HCT116 (cell line): ENCODE data around the gene SLC39A5. TPM values are rescaled to one million over a fixed set of nuclear protein-coding genes. Genes with fewer than 3 reads are reported as not detected.

ENCODE experiments used
- ATAC-seq: fragments of 200-7000 bp; cut with Tn5 transposase; 2 replicates; pipeline ENCODE4 v1.9.1; 2020; ENCODE audit warnings: mild to moderate bottlenecking, moderate library complexity
- Bru-seq: library from RNA; stranded (reverse); fragments of 400-500 nt; gene quantifications from one replicate; lab custom pipeline; 2021; lab: Mats Ljungman, UMichigan
- BruChase-seq, 2 experiments: library from RNA; stranded (reverse); fragments of 400-500 nt; gene quantifications; one replicate each; lab custom pipeline; 2021; lab: Mats Ljungman, UMichigan
- BruUV-seq: library from RNA; stranded (reverse); fragments of 400-500 nt; replicated peaks from 2 replicates; lab custom pipeline; 2021; lab: Mats Ljungman, UMichigan
- CTCF ChIA-PET: fragments of 300-600 bp; sonication (Branson Sonifier 250); formaldehyde crosslinking; loops from one replicate; lab custom pipeline; 2021; ENCODE audit warnings: antibody characterized with exemption; lab: Charles Lee
- POLR2A ChIA-PET: fragments of 300-600, 350-600 bp; sonication (Branson Sonifier 250); formaldehyde crosslinking; loops from one replicate; lab custom pipeline; 2021; ENCODE audit warnings: antibody characterized with exemption; lab: Charles Lee
- RAD21 ChIA-PET, 2 experiments: fragments of 300-600 bp; sonication (Branson Sonifier 250); formaldehyde crosslinking; loops; one replicate each; lab custom pipeline; 2023; ENCODE audit warnings: low total read pairs in 2 of 2; ENCODE audit not compliant: uncharacterized antibody in 2 of 2, unreplicated experiment in 2 of 2, low non-redundant PET in 1 of 2; lab: Charles Lee
- DNase-seq: peaks from one replicate; pipeline ENCODE4 v3.0.0-alpha.2; 2010; ENCODE audit warnings: low read depth, low spot score
- H2AFZ ChIP-seq: fragments of 200-600 bp; shearing (Covaris generic), sonication (generic); 2 replicates; pipeline ENCODE4 v1.6.1; 2017; ENCODE audit warnings: low read depth, mixed run types, mixed read lengths, antibody characterized with exemption, low read length; ENCODE audit not compliant: poor library complexity, severe bottlenecking
- H3K27ac ChIP-seq: 2 replicates; pipeline ENCODE4 v1.5.1; 2012; ENCODE audit warnings: low read depth, low read length
- H3K27me3 ChIP-seq: fragments of 200-600 bp; sonication (generic); 2 replicates; pipeline ENCODE4 v1.6.1; 2016; ENCODE audit warnings: mixed run types, low read length, mixed read lengths; ENCODE audit not compliant: insufficient read depth
- H3K36me3 ChIP-seq, 2 experiments: fragments of 200-500 bp in 1 of 2; fragments of 200-600 bp in 1 of 2; sonication (Bioruptor generic) in 1 of 2; sonication (generic) in 1 of 2; 2 replicates each; pipeline versions ENCODE4 v1.5.1 to v1.6.1; 2014 to 2016; ENCODE audit warnings: low read length in 2 of 2, inconsistent platforms in 1 of 2, mixed read lengths in 1 of 2, mixed run types in 1 of 2; ENCODE audit not compliant: insufficient read depth in 2 of 2, control insufficient read depth in 1 of 2
- H3K4me1 ChIP-seq, 2 experiments: fragments of 200-600 bp in 1 of 2; sonication (generic) in 1 of 2; 2 replicates each; pipeline versions ENCODE4 v1.5.1 to v1.6.1; 2012 to 2017; ENCODE audit warnings: low read length in 2 of 2, inconsistent platforms in 1 of 2, mild to moderate bottlenecking in 1 of 2, mixed read lengths in 1 of 2, mixed run types in 1 of 2, moderate library complexity in 1 of 2; ENCODE audit not compliant: insufficient read depth in 2 of 2, control insufficient read depth in 1 of 2
- H3K4me2 ChIP-seq: fragments of 200-600 bp; sonication (generic); 2 replicates; pipeline ENCODE4 v1.6.1; 2017; ENCODE audit warnings: mixed run types, low read length, mixed read lengths
- H3K4me3 ChIP-seq, 2 experiments: fragments of 200-600 bp in 1 of 2; sonication (generic) in 1 of 2; replicated peaks in 1 of 2; 2 replicates each; pipeline ENCODE4 v1.5.1; 2011 to 2016; ENCODE audit warnings: low read length in 2 of 2, control low read depth in 1 of 2, low read depth in 1 of 2, mild to moderate bottlenecking in 1 of 2, mixed read lengths in 1 of 2, mixed run types in 1 of 2
- H3K79me2 ChIP-seq: fragments of 200-600 bp; sonication (generic); 2 replicates; pipeline ENCODE4 v1.6.1; 2017; ENCODE audit warnings: mild to moderate bottlenecking, mixed run types, low read length, moderate library complexity, mixed read lengths; ENCODE audit not compliant: insufficient read depth
- H3K9ac ChIP-seq: fragments of 200-600 bp; sonication (generic); 2 replicates; pipeline ENCODE4 v1.6.1; 2016; ENCODE audit warnings: low read length, mixed read lengths
- H3K9me2 ChIP-seq: fragments of 200-600 bp; sonication (generic), shearing (Covaris generic); 2 replicates; pipeline ENCODE4 v1.6.1; 2017; ENCODE audit warnings: mixed run types, mild to moderate bottlenecking, moderate library complexity; ENCODE audit not compliant: insufficient read depth
- H3K9me3 ChIP-seq, 2 experiments: fragments of 200-500 bp in 1 of 2; fragments of 200-600 bp in 1 of 2; sonication (Bioruptor generic) in 1 of 2; sonication (generic) in 1 of 2; 2 replicates each; pipeline ENCODE4 v1.6.1; 2014 to 2017; ENCODE audit warnings: low read length in 2 of 2, mixed read lengths in 2 of 2, inconsistent platforms in 1 of 2, low read depth in 1 of 2, mild to moderate bottlenecking in 1 of 2, mixed run types in 1 of 2, moderate library complexity in 1 of 2; ENCODE audit not compliant: control insufficient read depth in 1 of 2, insufficient read depth in 1 of 2
- H4K20me1 ChIP-seq: fragments of 200-600 bp; sonication (generic), shearing (Covaris generic); 2 replicates; pipeline ENCODE4 v1.6.1; 2017; ENCODE audit warnings: mixed run types, mild to moderate bottlenecking, moderate library complexity; ENCODE audit not compliant: insufficient read depth
- ATF3 ChIP-seq: IDR thresholded peaks from 2 replicates; pipeline ENCODE4 v1.6.1; 2012
- CBX3 ChIP-seq: IDR thresholded peaks from 2 replicates; pipeline ENCODE4 v1.6.1; 2012; ENCODE audit warnings: low read depth
- CEBPB ChIP-seq: IDR thresholded peaks from 2 replicates; pipeline ENCODE4 v1.6.1; 2012; ENCODE audit warnings: low read depth
- ELF1 ChIP-seq: IDR thresholded peaks from 2 replicates; pipeline ENCODE4 v1.6.1; 2012; ENCODE audit warnings: low read depth, borderline replicate concordance
- EZH2phosphoT487 ChIP-seq: fragments of 200-600 bp; IDR thresholded peaks from 2 replicates; pipeline ENCODE4 v1.6.1; 2018; ENCODE audit warnings: antibody characterized with exemption, borderline replicate concordance
- MAX ChIP-seq: IDR thresholded peaks from 2 replicates; pipeline ENCODE4 v1.6.1; 2012
- REST ChIP-seq: IDR thresholded peaks from 2 replicates; pipeline ENCODE4 v1.6.1; 2012; ENCODE audit warnings: low read depth
- SP1 ChIP-seq: IDR thresholded peaks from 2 replicates; pipeline ENCODE4 v1.6.1; 2012; ENCODE audit warnings: low read depth
- TCF7L2 ChIP-seq: IDR thresholded peaks from 2 replicates; pipeline ENCODE4 v1.7.0; 2011; ENCODE audit warnings: borderline replicate concordance, inconsistent platforms; ENCODE audit not compliant: insufficient read depth, insufficient read length; ENCODE audit errors: extremely low read depth
- ZFX ChIP-seq: fragments of 450-650 bp; IDR thresholded peaks from 2 replicates; pipeline ENCODE4 v1.6.1; 2017
- intact Hi-C: fragments of 100-400 bp; cut with micrococcal nuclease; formaldehyde crosslinking; loops from 2 replicates; pipeline ENCODE4 v1.10.0; 2022
- long read RNA-seq: library from polyadenylated mRNA; unstranded; transcript quantifications from one replicate; pipeline ENCODE4 v2.0.0, GENCODE V29; 2021; ENCODE audit not compliant: unreplicated experiment
- polyA plus RNA-seq: library from polyadenylated mRNA; unstranded; fragments of >200 nt; gene quantifications from 2 replicates; pipeline ENCODE4 v1.2.1, GENCODE V29; 2012; ENCODE audit warnings: missing spikeins
- total RNA-seq: library from RNA; stranded (reverse); gene quantifications from one replicate; pipeline ENCODE4 v1.2.1, GENCODE V29; 2021; ENCODE audit not compliant: unreplicated experiment

SLC39A5 gene, protein sequence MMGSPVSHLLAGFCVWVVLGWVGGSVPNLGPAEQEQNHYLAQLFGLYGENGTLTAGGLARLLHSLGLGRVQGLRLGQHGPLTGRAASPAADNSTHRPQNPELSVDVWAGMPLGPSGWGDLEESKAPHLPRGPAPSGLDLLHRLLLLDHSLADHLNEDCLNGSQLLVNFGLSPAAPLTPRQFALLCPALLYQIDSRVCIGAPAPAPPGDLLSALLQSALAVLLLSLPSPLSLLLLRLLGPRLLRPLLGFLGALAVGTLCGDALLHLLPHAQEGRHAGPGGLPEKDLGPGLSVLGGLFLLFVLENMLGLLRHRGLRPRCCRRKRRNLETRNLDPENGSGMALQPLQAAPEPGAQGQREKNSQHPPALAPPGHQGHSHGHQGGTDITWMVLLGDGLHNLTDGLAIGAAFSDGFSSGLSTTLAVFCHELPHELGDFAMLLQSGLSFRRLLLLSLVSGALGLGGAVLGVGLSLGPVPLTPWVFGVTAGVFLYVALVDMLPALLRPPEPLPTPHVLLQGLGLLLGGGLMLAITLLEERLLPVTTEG
- total RNA-seq (0.66 TPM), Bru-seq, nascent RNA (percentile 14 among the genes with signal in this experiment), BruChase-seq, experiment 1, labeled RNA remaining after a 6-hour chase (percentile 18 among the genes with signal in this experiment), BruChase-seq, experiment 2, labeled RNA remaining after a 2-hour chase (percentile 13 among the genes with signal in this experiment)
- polyA plus RNA-seq = 0.36 TPM in 1 of 2 replicates, not detected in the other
- long read RNA-seq = 0 reads

DNA sequence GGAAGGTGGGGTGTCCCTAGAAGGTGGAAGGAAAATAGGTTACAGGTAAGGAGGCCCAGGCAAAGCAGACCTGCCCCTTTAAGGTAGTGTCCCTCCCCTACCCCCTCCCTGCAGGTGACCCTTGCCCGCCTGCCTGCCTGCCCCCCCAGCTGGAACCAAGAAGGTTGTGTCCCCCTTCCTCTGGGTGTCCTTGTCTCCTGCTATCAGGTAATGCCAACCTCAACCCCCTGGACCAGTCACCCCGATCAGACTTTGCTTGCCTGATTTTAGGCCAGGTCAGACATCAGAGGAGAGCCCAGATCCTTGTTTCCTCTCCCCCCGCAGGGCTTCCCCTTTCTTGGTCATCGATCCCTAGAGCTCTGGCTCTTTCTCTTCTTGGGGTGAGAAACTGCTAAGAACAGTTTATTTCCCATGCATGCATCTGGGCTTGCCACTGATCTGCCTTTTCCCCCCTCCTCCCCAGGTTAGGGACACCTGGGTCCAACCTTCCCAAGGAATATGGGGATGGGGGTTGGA is at the start of gene SLC39A5:
Gene SLC39A5, plus strand, starts transcription at position 136 of the 516 bp plus-strand sequence. CDS start 1,224 bp downstream, outside the sequence.
- H3K27me3 ChIP-seq = no peaks in the 10 kb centered on the region
- no peak within 1 kb of the TSS for H3K27ac ChIP-seq
- TF ChIP-seq ZFX (no peak), MAX (no peak)
- H3K9me3 ChIP-seq = no peaks in the 10 kb centered on the region
- ATAC-seq = no peak
- DNase-seq = no peak
- no peak within 1 kb of the TSS for H3K9ac ChIP-seq
- no peak within 1 kb of the TSS for H3K4me3 ChIP-seq
- H3K9me2 ChIP-seq = no peaks in the 10 kb centered on the region
- H3K79me2 ChIP-seq = no peaks in the 10 kb centered on the region
- intact Hi-C loops = no loop called here
- POLR2A ChIA-PET = no interaction called here
- RAD21 ChIA-PET = no interaction called here
- no TSS peak for BruUV-seq
- H3K4me1 ChIP-seq = peaks cover 0 to 10% of the 10 kb centered on the region in 2 experiments; a peak in 1 of 4 replicates
- H3K4me2 ChIP-seq = no peak within 1 kb of the TSS
- CTCF ChIA-PET = no interaction called here
- no peaks in the 10 kb centered on the region for H3K36me3 ChIP-seq
- H4K20me1 ChIP-seq = no peaks in the 10 kb centered on the region
- H2AFZ ChIP-seq = no peak within 1 kb of the TSS

DNA sequence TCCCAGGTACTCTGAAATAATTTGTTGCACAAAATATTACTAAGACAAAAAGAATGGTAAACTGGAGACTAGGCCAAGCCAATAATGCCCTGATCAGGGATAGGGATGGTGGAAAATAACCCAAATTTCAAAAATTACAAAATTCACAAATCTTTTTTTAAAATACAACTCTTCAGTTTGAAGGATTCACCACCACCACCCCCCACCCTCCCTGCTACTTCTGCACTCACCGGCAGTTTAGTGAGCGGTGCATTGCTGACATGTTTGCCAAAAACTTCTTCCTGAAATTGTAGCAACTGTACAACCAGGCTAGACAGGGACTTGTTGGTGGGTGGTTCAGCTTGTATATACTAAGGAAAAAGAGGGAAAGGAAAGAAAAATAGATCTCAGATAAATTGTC is 42.9 kb upstream of the SLC39A5 start:
- Histone ChIP-seq H2AFZ (no peak overlapping the region), H3K27ac (no peak overlapping the region), H3K79me2 (peaks cover 37% of the 10 kb centered on the region), H3K27me3 (no peaks in the 10 kb centered on the region), H3K36me3 (peaks cover 22 to 29% of the 10 kb centered on the region in 2 experiments; a peak in 3 of 4 replicates), H3K4me1 (peaks cover 17 to 23% of the 10 kb centered on the region in 2 experiments), H3K4me2 (no peak overlapping the region), H3K4me3 (no peak overlapping the region), H4K20me1 (no peaks in the 10 kb centered on the region), H3K9ac (no peak overlapping the region), H3K9me3 (no peaks in the 10 kb centered on the region), H3K9me2 (no peaks in the 10 kb centered on the region)
- POLR2A ChIA-PET = no interaction called here
- DNase-seq (no peak), ATAC-seq (no peak)
- BruUV-seq = no TSS peak
- intact Hi-C loops = no loop called here
- CTCF ChIA-PET = no interaction called here
- RAD21 ChIA-PET = no interaction called here
- TF ChIP-seq REST = no peak
- TF ChIP-seq CEBPB = no peak
- TF ChIP-seq SP1 = no peak
- no peak for TF ChIP-seq EZH2phosphoT487
- TF ChIP-seq ZFX = no peak
- TF ChIP-seq CBX3 = no peak
- TF ChIP-seq TCF7L2 = no peak
- TF ChIP-seq ELF1 = no peak
- no peak for TF ChIP-seq ATF3
